Pancreas (tissue), 10 donors: ENCODE measurements around the gene HDAC4. TPM values are rescaled to one million over a fixed set of nuclear protein-coding genes. Genes with fewer than 3 reads are reported as not detected.

Experiments
- ATAC-seq, 4 donors: fragments of 200-7000 bp; cut with Tn5 transposase; one replicate each; pipeline versions ENCODE4 v1.8.0 to v1.9.1; 2020; ENCODE audit warnings: mild to moderate bottlenecking in 4 of 4, moderate library complexity in 4 of 4
- DNase-seq, 6 donors: peaks; one replicate each; pipeline ENCODE4 v3.0.0-alpha.2; 2020
- FAIRE-seq: peaks from 2 replicates; lab custom pipeline; 2012; peaks lifted over from hg19 to GRCh38; lab: Jason Lieb, UNC
- H3K27ac ChIP-seq, 4 donors: fragments of 200-600 bp; sonication (generic); 1 replicate in 3 of 4; 2 replicates in 1 of 4; pipeline versions ENCODE4 v1.5.0 to v1.8.0; 2020
- H3K27me3 ChIP-seq, 4 donors: fragments of 200-600 bp; one replicate each; pipeline ENCODE4 v1.8.0; 2021
- H3K36me3 ChIP-seq, 3 donors: fragments of 200-600 bp; sonication (generic) in 1 of 3; one replicate each; pipeline versions ENCODE4 v1.5.0 to v1.8.0; 2020 to 2021
- H3K4me1 ChIP-seq, 3 donors: fragments of 200-600 bp; one replicate each; pipeline ENCODE4 v1.8.0; 2021
- H3K4me3 ChIP-seq, 4 donors: fragments of 200-600 bp; sonication (generic) in 2 of 4; one replicate each; pipeline versions ENCODE4 v1.5.0 to v1.8.0; 2020 to 2021
- H3K9me3 ChIP-seq, 4 donors: fragments of 200-600 bp; one replicate each; pipeline ENCODE4 v1.8.0; 2021
- WGBS, 2 donors: extraction: QIAGEN DNeasy Blood & Tissue Kit; methylation state at CpG; one replicate each; pipeline ENCODE4 v1.1.7; 2013; 5-methylcytosine and 5-hydroxymethylcytosine counted together
- intact Hi-C, 3 donors: fragments of 100-400 bp; cut with DNase I; formaldehyde crosslinking; loops; one replicate each; pipeline versions ENCODE4 v1.11.1 to v1.14.2; 2022
- polyA plus RNA-seq, 2 donors: library from polyadenylated mRNA; stranded (reverse); fragments of 200-250 nt; gene quantifications; one replicate each; pipeline ENCODE4 v1.2.3, GENCODE V29; 2013
- total RNA-seq, 6 donors: library from RNA; stranded (reverse); fragmentation: NEBNext Ultra II Directional in 4 of 6; extraction: Animal tissue kit (Norgen Biotek cat#: 25700) in 4 of 6; gene quantifications; one replicate each; pipeline versions ENCODE4 v1.2.1 to v1.2.4, GENCODE V29; 2021 to 2023
- TF ChIP-seq, protein P1 (sequence below), 4 donors: fragments of 200-600 bp; sonication (generic) in 3 of 4; IDR thresholded peaks; one replicate each; pipeline versions ENCODE4 v1.5.0 to v1.8.0; 2021; ENCODE audit warnings: antibody characterized with exemption in 4 of 4
- donor health status: healthy with polysubstance abuse.
- donor health status: DM: no; HTN: no; CAD: no; lungs with moderate emphysema.
- donor health status: DM: no; HTN: no; CAD: no.
- donor health status: control.
- donor health status: control.
- donor health status: Bipolar disorder and iron deficiency.
- donor health status: DM: yes; HTN: yes; CAD: no.
- donor health status: DM: no; HTN: no; CAD: no.
- donor health status: DM: no; HTN: no; CAD: no.
- donor health status: DM: yes; HTN: yes; CAD: no.

HDAC4 gene
- total and polyA plus RNA-seq, 8 donors, result 8.2 to 31.8 (median 16.6) TPM

DNA sequence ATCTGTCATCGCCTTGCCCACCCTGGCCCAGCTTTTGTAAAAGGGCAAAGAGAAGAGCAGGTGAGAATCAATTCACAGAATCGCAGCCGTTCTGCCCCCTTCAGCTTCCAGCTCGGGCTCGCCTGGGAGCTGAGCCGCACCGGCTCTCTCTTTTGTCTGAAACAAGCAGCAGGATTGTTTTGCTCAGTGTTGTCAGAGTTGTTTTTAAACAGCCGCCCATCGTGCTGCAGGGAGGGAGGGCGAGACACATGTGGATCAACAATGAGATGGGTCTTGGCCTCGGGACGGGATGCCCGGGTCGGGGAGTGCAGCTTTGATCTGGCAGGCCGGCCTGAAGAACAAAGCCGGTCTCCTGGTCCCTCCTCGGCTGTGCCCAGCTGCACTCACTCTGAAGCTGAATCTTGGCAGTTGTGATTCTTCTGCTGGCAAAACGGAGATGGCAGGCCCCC lies 39.7 kb upstream of the HDAC4 start:
- no peaks in the 10 kb centered on the region for H3K4me1 ChIP-seq
- no peak for FAIRE-seq
- intact Hi-C loops, result no loop called here
- no peak overlapping the region for H3K27ac ChIP-seq
- no peaks in the 10 kb centered on the region for H3K36me3 ChIP-seq
- no peak for ATAC-seq
- H3K27me3 ChIP-seq, result peaks cover 0 to 12% (median 0%) of the 10 kb centered on the region in 4 donors
- no peak overlapping the region for H3K4me3 ChIP-seq
- 11 to 16% methylated on average over 18 of the region's 18 CpGs for WGBS, 2 donors
- TF ChIP-seq, protein P1, sequence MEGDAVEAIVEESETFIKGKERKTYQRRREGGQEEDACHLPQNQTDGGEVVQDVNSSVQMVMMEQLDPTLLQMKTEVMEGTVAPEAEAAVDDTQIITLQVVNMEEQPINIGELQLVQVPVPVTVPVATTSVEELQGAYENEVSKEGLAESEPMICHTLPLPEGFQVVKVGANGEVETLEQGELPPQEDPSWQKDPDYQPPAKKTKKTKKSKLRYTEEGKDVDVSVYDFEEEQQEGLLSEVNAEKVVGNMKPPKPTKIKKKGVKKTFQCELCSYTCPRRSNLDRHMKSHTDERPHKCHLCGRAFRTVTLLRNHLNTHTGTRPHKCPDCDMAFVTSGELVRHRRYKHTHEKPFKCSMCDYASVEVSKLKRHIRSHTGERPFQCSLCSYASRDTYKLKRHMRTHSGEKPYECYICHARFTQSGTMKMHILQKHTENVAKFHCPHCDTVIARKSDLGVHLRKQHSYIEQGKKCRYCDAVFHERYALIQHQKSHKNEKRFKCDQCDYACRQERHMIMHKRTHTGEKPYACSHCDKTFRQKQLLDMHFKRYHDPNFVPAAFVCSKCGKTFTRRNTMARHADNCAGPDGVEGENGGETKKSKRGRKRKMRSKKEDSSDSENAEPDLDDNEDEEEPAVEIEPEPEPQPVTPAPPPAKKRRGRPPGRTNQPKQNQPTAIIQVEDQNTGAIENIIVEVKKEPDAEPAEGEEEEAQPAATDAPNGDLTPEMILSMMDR (IDR thresholded peaks at IDR 0.05), result no peak
- DNase-seq, result peak in 1 of 6 donors; percentile 28
- no peaks in the 10 kb centered on the region for H3K9me3 ChIP-seq

DNA sequence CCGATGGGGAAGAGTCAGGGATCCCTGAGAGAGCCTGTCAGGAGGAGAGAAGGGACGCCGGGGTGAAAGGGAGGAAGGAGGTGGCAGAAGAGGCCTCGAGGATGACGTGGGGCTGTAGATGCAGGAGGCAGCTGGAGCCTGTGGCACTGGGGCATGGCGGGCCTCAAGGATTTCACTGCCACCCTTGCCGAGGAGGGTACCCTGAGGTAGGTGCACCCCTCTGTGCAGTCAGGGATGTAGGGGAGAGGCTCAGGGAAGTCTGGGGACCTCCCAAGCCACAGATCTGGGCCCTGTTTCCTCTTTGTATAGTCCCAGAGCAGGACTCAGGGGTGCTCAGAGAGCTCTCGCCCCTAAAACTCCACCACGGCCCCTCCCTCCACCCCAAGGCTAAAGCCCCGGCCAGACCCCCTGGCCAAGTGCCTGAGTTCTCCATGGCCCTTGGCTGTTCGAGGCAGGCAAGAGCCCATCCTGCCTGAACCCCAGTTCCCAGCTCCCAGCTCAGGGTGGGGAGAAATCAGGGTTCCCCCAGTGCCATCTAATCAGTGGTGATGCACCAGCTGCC lies 39.0 kb upstream of the HDAC4 start:
- TF ChIP-seq, protein P1 (IDR thresholded peaks at IDR 0.05), result no peak
- Histone ChIP-seq H3K4me3 (no peak overlapping the region), H3K27ac (no peak overlapping the region), H3K27me3 (peaks cover 0 to 12% (median 0%) of the 10 kb centered on the region in 4 donors), H3K9me3 (no peaks in the 10 kb centered on the region), H3K36me3 (no peaks in the 10 kb centered on the region), H3K4me1 (no peaks in the 10 kb centered on the region)
- FAIRE-seq (no peak), ATAC-seq (no peak), DNase-seq (peak in 1 of 6 donors; percentile 35)
- intact Hi-C loops, result no loop called here
- 59 to 62% methylated on average over 11 of the region's 11 CpGs for WGBS, 2 donors

DNA sequence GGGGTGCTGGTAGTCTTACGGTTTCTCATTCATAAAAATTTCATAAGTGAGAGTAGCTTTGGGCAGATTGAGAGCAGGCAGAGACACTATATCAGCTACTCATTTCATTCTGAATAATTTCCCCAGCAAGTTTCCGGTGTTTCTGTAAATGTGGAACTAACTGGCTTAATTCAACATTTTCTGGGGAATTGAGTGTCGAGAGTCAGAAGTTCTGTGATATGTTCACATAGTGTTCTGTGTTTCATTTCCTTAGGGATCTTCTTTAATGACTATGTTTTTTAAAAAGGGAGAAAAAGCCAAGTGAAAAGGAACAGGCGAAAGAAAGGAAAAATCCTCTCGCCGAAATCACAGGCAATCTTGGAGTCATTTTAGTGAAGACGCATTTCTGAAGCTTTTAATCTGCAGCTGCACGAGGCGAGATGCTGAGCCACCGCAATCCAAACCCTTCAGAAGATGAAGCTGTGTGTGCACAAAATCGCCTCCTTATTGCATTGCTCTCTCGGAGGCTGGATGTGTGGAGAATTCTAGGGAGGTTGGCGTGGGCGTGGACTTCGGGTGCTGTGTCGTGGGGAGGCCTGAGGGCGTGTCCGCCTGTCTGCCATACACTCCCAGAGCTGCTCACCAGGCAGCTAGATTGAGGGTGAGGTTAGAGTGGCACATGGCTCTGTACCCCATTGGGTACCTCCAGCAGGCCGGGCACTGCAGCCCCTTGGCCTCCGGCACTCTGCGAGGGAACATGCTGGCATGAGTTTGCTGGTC lies 38.4 kb upstream of the HDAC4 start:
- WGBS, 2 donors, result 76 to 86% methylated on average over 21 of the region's 21 CpGs
- DNase-seq, result peak in 1 of 6 donors; percentile 17
- intact Hi-C loops, result no loop called here
- no peaks in the 10 kb centered on the region for H3K4me1 ChIP-seq
- H3K27me3 ChIP-seq, result peaks cover 0 to 12% (median 0%) of the 10 kb centered on the region in 4 donors
- no peak overlapping the region for H3K27ac ChIP-seq
- peak in 1 of 4 donors; percentile 53 for ATAC-seq
- TF ChIP-seq, protein P1 (IDR thresholded peaks at IDR 0.05), result no peak
- no peaks in the 10 kb centered on the region for H3K9me3 ChIP-seq
- no peak overlapping the region for H3K4me3 ChIP-seq
- no peak for FAIRE-seq
- H3K36me3 ChIP-seq, result no peaks in the 10 kb centered on the region

DNA sequence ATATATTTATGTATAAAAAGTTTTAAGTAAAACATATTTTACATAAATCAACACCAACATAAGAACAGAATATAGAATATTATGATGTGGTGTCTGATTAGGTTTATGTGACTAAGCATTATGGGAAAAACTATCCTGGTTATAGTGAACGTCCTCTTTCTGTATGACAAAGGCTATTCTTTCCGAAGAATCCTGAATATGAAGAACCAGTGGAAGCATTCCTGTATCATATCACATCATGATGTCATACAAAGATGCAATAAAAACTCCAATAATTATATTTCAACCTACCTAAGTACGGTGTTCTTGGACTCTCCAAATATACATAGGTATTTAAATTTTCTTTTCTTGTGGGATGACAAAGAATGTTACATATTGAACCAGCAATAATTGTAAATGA lies 37.5 kb upstream of the HDAC4 start:
- no peaks in the 10 kb centered on the region for H3K9me3 ChIP-seq
- no peak for ATAC-seq
- no peaks in the 10 kb centered on the region for H3K4me1 ChIP-seq
- no peak for FAIRE-seq
- TF ChIP-seq, protein P1 (IDR thresholded peaks at IDR 0.05), result no peak
- DNase-seq, result no peak
- peaks cover 0 to 12% (median 0%) of the 10 kb centered on the region in 4 donors for H3K27me3 ChIP-seq
- H3K4me3 ChIP-seq, result no peak overlapping the region
- WGBS, 2 donors, result 56 to 71% methylated on average over 3 of the region's 3 CpGs
- H3K36me3 ChIP-seq, result no peaks in the 10 kb centered on the region
- no peak overlapping the region for H3K27ac ChIP-seq
- intact Hi-C loops, result no loop called here
